Mucosa of stomach (tissue), 1 donor: ENCODE measurements around the gene BIN1.
"Not testable (repeated sequence)": the region's sequence is repeated elsewhere in the genome, so short reads cannot be mapped to it uniquely, and the experiment has no call there.

Experiments used
- H3K27me3 ChIP-seq: one replicate; pipeline ENCODE4 v1.7.0; 2013; ENCODE audit warnings: mild to moderate bottlenecking, low read length; ENCODE audit not compliant: control insufficient read depth, insufficient read depth
- H3K36me3 ChIP-seq: one replicate; pipeline ENCODE4 v1.7.0; 2013; ENCODE audit warnings: low read length; ENCODE audit not compliant: control insufficient read depth, insufficient read depth
- H3K4me1 ChIP-seq: one replicate; pipeline ENCODE4 v1.7.0; 2013; ENCODE audit warnings: mild to moderate bottlenecking, low read length; ENCODE audit not compliant: control insufficient read depth, insufficient read depth
- H3K4me3 ChIP-seq: one replicate; pipeline ENCODE4 v1.7.0; 2013; ENCODE audit warnings: low read length
- H3K9ac ChIP-seq: one replicate; pipeline ENCODE4 v1.7.0; 2013; ENCODE audit warnings: mild to moderate bottlenecking, low read length, moderate library complexity
- H3K9me3 ChIP-seq: one replicate; pipeline ENCODE4 v1.7.0; 2013; ENCODE audit warnings: mild to moderate bottlenecking, low read length, moderate library complexity; ENCODE audit not compliant: control insufficient read depth
- donor health status: Pancreatic carcinoma.

Gene BIN1

DNA sequence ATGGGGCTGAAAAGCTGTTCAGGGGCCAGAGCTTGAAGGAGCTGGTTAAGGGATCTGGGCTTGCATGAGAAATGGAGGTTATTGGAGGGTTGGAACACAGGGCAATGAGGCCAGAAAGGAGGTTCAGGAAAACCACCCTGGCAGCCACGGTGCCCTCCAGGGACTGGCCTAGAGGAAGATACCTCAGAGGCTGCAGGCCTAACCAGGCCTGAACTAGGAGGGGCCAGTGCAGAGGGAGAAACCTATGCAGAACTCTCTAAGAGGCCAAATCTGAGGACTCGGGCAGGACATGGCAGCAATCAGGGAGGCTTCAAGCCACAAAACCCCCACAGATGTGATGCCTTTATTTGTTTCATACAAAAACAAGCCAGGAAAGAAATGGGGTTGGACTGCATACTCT, 66.8 kb downstream of the BIN1 start:
- Histone ChIP-seq H3K27me3 (no peaks in the 10 kb centered on the region), H3K4me3 (no peak overlapping the region), H3K9me3 (no peaks in the 10 kb centered on the region), H3K4me1 (no peaks in the 10 kb centered on the region), H3K9ac (no peak overlapping the region), H3K36me3 (no peaks in the 10 kb centered on the region)

DNA sequence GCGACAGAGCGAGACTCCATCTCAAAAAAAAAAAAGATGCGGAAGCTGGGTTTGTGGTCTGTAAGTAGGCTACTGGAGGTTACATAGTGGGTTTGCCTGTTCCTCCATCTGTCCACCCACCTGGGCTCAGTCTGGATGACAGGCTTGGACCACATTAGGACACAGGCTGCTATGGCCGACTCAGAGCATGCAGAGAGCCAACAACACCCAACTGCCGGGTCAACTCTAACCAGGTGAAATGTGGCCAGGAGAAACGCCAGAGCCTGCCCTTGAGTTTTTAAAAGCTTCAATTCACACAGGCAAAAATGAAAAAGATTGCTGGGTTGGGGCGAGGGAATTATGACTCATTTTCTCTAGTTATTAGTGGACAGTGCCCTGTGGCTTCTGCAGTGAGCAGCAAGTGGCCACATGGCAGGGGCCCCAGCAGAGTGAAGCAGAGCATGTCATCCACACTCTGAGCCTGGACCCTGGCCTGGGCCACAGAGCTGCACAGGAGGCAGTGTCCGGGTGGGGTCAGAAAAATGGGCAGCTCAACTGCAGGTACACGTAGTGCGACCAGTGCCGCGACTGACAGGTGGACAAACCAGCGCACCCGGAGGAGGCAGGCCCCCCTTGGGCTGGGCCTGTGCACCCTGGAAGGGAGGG, 67.4 kb downstream of the BIN1 start:
- no peak overlapping the region for H3K4me3 ChIP-seq
- H3K36me3 ChIP-seq: no peaks in the 10 kb centered on the region
- no peaks in the 10 kb centered on the region for H3K4me1 ChIP-seq
- H3K9me3 ChIP-seq: no peaks in the 10 kb centered on the region
- H3K9ac ChIP-seq: no peak overlapping the region
- H3K27me3 ChIP-seq: no peaks in the 10 kb centered on the region

DNA sequence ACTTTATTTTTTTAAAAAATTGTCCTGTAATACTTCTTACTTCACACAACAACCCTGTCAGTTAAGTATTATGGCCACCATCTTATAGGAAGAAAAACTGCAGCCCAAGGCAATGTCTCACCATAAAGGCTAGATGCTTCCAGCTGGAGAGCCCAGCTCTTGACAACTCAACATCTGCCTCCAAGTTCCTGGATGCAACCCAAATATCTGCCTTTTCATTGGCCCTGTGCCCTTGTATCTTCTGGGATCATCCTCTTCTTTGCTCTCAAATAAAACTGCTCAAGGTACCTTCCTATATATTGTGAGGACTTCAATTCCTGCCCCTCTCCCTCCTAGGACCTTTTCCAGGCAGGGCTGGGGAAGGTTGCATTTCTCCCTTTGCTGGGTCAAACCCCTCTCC, 69.5 kb downstream of the BIN1 start:
- Histone ChIP-seq H3K36me3 (no peaks in the 10 kb centered on the region), H3K27me3 (no peaks in the 10 kb centered on the region), H3K9ac (no peak overlapping the region), H3K4me1 (no peaks in the 10 kb centered on the region), H3K9me3 (no peaks in the 10 kb centered on the region), H3K4me3 (no peak overlapping the region)

DNA sequence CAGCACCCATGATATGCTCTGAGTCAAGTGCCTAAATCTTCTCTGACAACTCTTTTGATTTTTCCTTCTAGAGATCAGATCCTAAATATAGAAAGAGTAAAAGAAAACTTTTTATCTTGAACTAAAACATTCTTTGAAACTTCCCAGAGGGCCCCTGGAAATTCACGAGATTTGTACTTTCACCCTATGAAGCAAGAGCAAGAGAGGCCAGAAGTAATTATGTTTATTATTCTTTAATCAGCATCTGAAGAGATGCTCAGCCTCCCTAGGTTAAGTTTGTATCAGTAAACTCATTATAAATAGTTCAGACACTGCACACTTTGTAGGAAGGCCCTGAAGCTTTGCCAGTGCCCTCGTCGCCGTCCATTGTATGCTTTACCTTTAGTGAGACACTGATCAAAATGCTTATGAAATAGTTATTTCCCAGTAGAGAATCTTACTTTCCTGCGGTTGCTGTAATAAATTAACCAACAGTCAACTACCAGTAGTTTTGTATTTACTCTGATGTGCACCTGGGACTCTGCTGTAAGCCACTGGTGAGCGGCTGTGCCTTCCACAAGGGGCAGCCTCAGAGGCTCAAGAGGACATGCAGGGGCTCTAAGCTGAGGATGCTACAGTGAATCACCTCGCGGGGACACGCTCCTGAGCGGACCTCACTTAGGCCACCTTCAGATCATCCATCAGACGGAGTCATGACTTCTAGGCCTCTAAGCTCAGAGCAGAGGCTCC, 71.9 kb downstream of the BIN1 start:
- H3K9ac ChIP-seq: no peak overlapping the region
- H3K27me3 ChIP-seq: no peaks in the 10 kb centered on the region
- H3K4me3 ChIP-seq: no peak overlapping the region
- H3K9me3 ChIP-seq: no peaks in the 10 kb centered on the region
- no peaks in the 10 kb centered on the region for H3K4me1 ChIP-seq
- no peaks in the 10 kb centered on the region for H3K36me3 ChIP-seq

DNA sequence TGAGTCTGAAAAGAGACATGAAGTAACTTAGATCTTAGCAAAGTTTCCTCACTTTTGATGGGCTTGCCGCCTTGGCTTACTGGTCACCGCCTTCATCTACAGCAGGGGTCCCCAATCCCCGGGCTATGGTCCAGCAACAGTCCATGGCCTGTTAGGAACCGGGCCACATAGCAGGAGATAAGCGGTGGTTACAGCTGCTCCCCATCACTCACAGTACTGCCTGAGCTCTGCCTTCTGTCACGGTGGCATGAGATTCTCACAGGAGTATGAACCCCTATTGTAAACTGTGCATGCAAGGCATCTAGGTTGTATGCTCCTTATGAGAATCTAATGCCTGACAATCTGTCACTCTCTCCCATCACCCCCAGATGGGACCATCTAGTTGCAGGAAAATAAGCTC, 72.9 kb downstream of the BIN1 start:
- no peaks in the 10 kb centered on the region for H3K27me3 ChIP-seq

DNA sequence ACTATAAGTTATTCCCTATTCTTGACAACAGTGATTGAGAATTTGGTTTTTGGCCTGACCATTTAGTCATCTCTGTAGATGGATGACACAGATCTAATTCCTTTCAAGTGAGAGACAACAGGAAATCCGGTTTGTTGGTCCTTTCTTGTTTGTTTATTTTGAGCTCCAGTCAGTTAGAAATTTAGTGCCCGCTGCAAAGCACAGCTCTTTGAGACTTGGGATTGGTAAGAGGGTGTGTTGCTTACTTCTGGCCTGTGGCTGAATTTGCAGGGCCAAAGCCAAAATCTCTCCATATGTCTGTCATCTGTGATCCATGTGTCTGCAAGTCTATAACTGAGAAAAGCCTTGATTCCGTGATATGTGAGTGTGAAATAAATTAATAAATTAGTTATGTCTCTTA, 74.3 kb downstream of the BIN1 start:
- peaks cover 1% of the 10 kb centered on the region for H3K27me3 ChIP-seq
- H3K4me3 ChIP-seq: no peak overlapping the region
- H3K4me1 ChIP-seq: no peaks in the 10 kb centered on the region
- H3K9ac ChIP-seq: no peak overlapping the region
- no peaks in the 10 kb centered on the region for H3K36me3 ChIP-seq
- no peaks in the 10 kb centered on the region for H3K9me3 ChIP-seq

More for the DNA sequence above, 72.9 kb downstream of the BIN1 start:
- Histone ChIP-seq H3K4me3 (no peak overlapping the region), H3K36me3 (no peaks in the 10 kb centered on the region), H3K4me1 (no peaks in the 10 kb centered on the region), H3K9me3 (no peaks in the 10 kb centered on the region), H3K9ac (no peak overlapping the region)

DNA sequence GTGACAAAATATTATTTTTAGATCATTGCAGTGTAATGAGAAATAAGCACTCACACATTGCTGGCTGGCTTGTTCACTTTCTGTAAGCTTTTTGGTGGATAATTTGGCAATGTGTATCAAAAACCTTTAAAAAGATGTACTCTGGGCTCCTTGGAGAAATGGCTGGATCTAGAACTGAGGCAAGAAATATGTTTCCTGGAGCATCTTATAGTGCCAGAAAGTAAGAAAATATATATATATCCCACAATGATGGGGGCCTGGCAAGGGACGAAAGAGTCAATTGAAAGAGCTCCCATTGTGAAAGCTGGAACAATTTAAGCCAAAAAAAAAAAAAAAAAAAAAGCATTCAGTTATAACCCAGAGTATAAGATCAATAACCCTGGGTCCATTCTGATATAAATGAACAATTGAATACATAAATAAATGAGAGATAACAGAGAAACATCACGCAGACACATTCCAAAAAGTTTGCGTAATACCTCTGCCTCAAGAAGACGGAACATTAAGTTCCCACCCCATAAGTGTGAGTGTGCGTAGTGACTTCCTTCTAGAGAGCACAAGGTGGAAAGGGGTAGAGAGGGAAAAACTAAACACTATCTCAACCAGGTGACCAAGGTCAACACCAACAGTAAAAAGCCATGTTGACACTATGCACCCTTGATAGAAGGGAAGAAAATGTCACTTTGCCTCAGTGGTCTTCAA, 77.5 kb downstream of the BIN1 start:
- Histone ChIP-seq H3K4me3 (no peak overlapping the region), H3K27me3 (peaks cover 25% of the 10 kb centered on the region), H3K4me1 (peaks cover 6% of the 10 kb centered on the region), H3K9ac (no peak overlapping the region), H3K36me3 (no peaks in the 10 kb centered on the region), H3K9me3 (no peaks in the 10 kb centered on the region)

DNA sequence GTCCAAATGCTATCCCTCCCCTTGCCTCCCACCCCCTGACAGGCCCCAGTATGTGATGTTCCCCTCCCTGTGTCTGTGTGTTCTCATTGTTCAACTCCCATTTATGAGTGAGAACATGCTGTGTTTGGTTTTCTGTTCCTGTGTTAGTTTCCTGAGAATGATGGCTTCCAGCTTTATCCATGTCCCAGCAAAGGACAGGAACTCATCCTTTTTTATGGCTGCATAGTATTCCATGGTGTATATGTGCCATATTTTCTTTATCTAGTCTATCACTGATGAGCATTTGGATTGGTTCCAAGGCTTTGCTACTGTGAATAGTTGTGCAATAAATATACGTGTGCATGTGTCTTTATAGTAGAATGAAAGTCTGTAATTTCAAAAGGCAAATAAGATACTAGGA, 78.2 kb downstream of the BIN1 start:
- H3K4me3 ChIP-seq, H3K9ac ChIP-seq, H3K4me1 ChIP-seq, H3K36me3 ChIP-seq, H3K9me3 ChIP-seq: not testable (repeated sequence)
- peaks cover 26% of the 10 kb centered on the region for H3K27me3 ChIP-seq

DNA sequence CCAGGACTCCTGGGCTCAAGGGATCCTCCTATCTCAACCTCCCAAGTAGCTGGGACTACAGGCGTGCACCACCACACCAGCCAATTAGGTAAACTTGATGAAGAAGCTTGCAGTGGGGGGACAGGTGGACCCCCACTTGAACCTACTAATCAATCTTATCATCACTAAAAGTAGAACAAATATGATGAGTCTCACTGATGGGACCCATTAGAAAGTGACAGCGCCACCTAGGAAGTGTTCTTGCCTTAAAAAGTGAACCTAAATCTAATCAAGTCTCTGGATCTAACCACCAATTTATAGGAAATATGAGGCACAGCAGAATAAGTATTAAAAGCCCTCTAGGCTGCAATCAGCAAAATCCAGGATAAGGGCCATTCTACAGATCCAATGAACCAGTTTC, 79.2 kb downstream of the BIN1 start:
- H3K4me1 ChIP-seq: peaks cover 6% of the 10 kb centered on the region
- H3K36me3 ChIP-seq: no peaks in the 10 kb centered on the region
- H3K27me3 ChIP-seq: peaks cover 29% of the 10 kb centered on the region
- no peaks in the 10 kb centered on the region for H3K9me3 ChIP-seq
- H3K4me3 ChIP-seq: no peak overlapping the region
- no peak overlapping the region for H3K9ac ChIP-seq

DNA sequence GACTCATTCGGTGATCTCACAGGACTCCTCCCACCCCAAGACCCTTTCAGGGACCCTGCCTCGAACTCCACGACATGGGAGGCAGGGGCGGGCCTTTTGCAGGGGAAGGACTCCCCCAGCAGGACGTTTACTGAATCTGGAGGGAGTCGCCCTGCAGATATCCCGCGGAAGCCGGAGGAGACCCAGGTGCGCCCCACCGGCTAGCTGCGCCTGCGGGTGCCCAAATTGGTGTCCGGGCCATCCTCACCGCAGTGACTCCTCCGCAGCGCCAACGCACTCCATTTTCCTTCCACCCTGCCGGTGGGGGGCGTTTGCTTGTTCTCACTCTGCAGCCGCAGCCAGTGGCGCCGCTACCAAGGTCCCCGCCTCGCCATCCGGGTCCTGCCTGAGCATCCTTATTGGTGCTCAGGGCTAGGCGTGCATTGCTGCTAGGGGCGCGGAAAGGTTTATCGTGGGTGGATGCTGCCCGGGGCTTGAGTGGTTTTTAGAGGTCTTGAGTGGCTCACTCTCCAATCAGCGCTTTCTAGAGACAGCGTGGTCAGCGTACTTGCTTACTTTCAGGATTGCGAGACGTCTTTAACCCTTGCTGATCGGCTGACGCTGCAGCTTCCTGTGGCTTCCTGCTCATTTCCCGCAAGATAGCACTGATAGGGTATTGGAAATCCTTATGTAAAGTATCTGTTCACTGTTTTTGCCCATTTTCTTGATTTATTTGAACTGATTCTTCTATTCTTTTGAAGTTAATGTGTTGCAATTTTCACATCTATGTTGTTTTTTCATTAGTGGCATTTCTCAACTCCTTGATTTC, 81.4 kb downstream of the BIN1 start:
- peaks cover 29% of the 10 kb centered on the region for H3K27me3 ChIP-seq
- no peak overlapping the region for H3K9ac ChIP-seq
- H3K36me3 ChIP-seq: no peaks in the 10 kb centered on the region
- H3K4me3 ChIP-seq: peak overlapping the region; percentile 1
- peaks cover 6% of the 10 kb centered on the region for H3K4me1 ChIP-seq
- H3K9me3 ChIP-seq: no peaks in the 10 kb centered on the region

DNA sequence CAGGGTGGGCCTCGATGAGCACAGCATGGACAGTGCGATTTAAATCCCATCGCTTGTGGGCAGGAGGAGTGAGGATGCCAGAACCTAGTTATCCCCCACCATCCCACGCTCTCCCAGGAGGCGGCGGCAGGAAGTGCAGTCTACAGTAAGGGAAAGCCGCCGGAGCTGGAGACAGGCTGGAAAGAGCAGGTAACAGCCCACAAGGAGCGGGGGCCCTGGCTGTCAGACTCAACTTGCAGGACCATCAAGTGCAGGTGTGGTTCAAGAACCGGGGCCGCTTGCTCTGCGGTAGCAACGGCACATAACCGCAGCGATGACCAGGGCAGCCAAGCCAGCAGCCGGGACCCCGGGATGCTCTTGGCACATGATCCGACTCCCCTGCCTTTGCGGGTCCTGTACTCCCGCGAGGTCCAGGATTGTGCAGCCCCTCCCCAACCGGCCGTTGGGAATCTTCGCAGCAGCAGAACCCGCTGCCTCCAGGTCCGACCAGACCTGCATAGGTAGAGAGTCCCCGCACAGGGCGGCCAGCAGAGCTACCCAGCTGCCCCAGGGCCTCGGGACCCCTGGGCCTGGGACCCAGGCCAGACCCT, 82.1 kb downstream of the BIN1 start:
- H3K9ac ChIP-seq: no peak overlapping the region
- peaks cover 29% of the 10 kb centered on the region for H3K27me3 ChIP-seq
- no peak overlapping the region for H3K4me3 ChIP-seq
- no peaks in the 10 kb centered on the region for H3K36me3 ChIP-seq
- peaks cover 6% of the 10 kb centered on the region for H3K4me1 ChIP-seq
- H3K9me3 ChIP-seq: no peaks in the 10 kb centered on the region
